ENCODE measurements around the gene FAM187B. TPM values are rescaled to one million over a fixed set of nuclear protein-coding genes. Genes with fewer than 3 reads are reported as not detected.

Gene FAM187B
- total RNA-seq, 2 donors from 2014 or later: not detected

DNA sequence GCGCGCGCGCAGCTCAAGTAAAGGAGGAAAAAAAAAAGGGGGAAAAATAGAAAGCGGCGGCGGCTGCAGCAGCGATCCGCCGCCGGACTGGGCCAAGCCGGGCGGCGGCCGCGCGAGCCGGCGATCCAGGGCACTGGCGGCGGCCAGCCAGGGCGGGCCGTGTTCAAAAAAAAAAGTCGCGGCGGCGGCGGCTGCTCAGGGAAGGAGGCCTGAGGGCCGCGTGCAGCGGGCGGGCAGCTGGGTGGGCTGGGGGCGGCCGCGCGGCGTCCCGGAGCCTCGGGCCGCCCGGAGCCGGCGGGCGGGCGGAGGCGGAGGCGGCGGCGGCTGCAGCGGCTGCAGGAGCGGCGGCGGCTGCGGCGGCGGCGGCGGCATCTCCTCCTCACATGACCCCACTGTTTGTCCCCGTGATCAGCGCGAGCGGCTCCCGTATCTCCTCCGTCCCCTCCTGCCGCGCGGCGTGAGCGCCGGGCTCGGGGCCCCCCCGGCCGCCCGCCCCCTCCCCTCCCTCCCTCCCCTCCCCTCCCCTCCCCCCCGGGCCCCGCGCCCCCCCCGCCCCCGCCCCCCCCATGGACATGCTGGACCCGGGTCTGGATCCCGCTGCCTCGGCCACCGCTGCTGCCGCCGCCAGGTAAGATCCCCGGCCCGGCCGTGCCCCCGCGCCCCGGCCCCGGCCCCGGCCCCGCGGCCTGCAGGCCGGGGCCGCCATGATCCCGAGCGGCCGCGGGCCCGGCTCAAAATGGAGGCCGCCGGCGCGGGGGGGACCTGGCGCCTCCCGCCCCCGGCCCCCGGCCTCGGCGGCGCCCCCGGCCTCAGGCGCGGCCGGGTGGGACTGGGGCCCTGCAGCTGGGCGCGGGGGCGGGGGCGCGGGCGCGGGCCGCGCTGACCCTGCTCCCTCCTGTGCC is 40.2 kb upstream of the FAM187B start, which contains the start of gene USF2:
Gene USF2 (plus strand): TSS at position 427 of the 902 bp plus-strand sequence. CDS start 140 bp downstream, at position 567.
- Mint-ChIP-seq H3K4me1 (peaks cover 12% of the 10 kb centered on the region), H3K36me3 (ENCODE audit: low read depth) (peaks cover 59% of the 10 kb centered on the region), H3K27me3 (ENCODE audit: insufficient read depth) (no peaks in the 10 kb centered on the region), H3K27ac (peak within 1 kb of the TSS; percentile 97), H3K4me3 (peak within 1 kb of the TSS; percentile 75), H3K9me3 (no peaks in the 10 kb centered on the region)
- peak; percentile 86 for DNase-seq
- H3K4me1 ChIP-seq (ENCODE audit: control insufficient read depth, insufficient read depth, low read length): no peaks in the 10 kb centered on the region
- peak within 1 kb of the TSS; percentile 67 for H3K9ac ChIP-seq (ENCODE audit: extremely low read depth, low read length, poor library complexity, severe bottlenecking)
- TF ChIP-seq, protein P1, sequence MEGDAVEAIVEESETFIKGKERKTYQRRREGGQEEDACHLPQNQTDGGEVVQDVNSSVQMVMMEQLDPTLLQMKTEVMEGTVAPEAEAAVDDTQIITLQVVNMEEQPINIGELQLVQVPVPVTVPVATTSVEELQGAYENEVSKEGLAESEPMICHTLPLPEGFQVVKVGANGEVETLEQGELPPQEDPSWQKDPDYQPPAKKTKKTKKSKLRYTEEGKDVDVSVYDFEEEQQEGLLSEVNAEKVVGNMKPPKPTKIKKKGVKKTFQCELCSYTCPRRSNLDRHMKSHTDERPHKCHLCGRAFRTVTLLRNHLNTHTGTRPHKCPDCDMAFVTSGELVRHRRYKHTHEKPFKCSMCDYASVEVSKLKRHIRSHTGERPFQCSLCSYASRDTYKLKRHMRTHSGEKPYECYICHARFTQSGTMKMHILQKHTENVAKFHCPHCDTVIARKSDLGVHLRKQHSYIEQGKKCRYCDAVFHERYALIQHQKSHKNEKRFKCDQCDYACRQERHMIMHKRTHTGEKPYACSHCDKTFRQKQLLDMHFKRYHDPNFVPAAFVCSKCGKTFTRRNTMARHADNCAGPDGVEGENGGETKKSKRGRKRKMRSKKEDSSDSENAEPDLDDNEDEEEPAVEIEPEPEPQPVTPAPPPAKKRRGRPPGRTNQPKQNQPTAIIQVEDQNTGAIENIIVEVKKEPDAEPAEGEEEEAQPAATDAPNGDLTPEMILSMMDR (conservative IDR thresholded peaks at IDR 0.05): no peak
- no peaks in the 10 kb centered on the region for H3K27me3 ChIP-seq (ENCODE audit: control insufficient read depth, insufficient read depth, low read length, poor library complexity, severe bottlenecking)
- H3K36me3 ChIP-seq (ENCODE audit: control insufficient read depth, insufficient read depth, low read length): peaks cover 61% of the 10 kb centered on the region
- WGBS, 2 experiments (ENCODE audit: insufficient coverage in 1 of 2, insufficient read length in 1 of 2): 0% methylated on average over 7 to 106 of the region's 126 CpGs
- peak within 1 kb of the TSS; percentile 86 for H3K4me3 ChIP-seq (ENCODE audit: low read length)
- H3K9me3 ChIP-seq (ENCODE audit: control insufficient read depth, low read length): no peaks in the 10 kb centered on the region
- H3K27ac ChIP-seq (ENCODE audit: low read depth, low read length): peak within 1 kb of the TSS; percentile 68

DNA sequence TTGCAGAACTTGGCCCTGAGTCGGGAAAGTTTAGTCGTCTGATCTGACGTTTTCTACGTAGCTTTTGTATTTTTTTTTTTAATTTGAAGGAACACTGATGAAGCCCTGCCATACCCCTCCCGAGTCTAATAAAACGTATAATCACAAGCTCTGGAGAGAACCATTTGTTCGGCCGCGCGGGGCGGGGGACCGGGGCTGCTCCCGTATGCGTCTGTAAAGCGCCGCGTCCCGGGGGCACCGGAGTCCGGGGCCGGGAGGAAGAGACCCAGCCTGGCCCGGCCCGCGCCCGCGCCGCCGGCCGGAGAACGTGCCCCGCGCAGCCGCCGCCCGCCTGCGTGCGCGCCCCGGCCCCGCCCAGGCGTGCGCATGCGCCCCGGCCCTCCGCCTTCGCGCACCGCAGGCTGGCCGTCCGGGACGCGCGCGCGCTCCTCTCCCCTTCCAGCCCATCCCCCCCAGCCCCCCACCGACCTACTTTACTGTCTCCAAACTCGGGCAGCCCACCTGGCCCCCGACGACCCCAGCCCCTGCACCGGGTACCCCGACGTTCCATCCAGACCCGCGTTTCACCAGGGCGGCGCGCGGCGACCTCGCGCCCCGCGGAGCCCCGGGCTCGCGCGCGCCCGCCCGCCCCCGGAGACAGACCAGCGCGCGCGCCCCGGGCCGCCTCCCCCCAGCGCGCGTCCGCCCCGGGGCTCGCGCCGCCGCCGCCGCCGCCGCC is 39.4 kb upstream of the FAM187B start:
- 0% methylated on average over 4 to 100 of the region's 100 CpGs for WGBS, 2 experiments (ENCODE audit: insufficient coverage in 1 of 2, insufficient read length in 1 of 2)

DNA sequence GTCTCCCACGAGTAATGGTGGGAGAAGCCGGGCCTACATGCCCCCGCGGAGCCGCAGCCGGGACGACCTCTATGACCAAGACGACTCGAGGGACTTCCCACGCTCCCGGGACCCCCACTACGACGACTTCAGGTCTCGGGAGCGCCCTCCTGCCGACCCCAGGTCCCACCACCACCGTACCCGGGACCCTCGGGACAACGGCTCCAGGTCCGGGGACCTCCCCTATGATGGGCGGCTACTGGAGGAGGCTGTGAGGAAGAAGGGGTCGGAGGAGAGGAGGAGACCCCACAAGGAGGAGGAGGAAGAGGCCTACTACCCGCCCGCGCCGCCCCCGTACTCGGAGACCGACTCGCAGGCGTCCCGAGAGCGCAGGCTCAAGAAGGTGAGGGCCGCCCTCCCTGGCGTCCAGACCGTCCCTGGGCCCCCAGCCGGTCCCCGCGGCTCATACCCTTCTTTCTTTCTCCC is 38.8 kb upstream of the FAM187B start:
- H3K9me3 ChIP-seq (ENCODE audit: control insufficient read depth, low read length): no peaks in the 10 kb centered on the region
- H3K27ac ChIP-seq (ENCODE audit: low read depth, low read length): peak overlapping the region; percentile 68
- Mint-ChIP-seq H3K4me3 (peak overlapping the region; percentile 75), H3K9me3 (no peaks in the 10 kb centered on the region), H3K27me3 (ENCODE audit: insufficient read depth) (no peaks in the 10 kb centered on the region), H3K27ac (peak overlapping the region; percentile 97), H3K4me1 (peaks cover 12% of the 10 kb centered on the region), H3K36me3 (ENCODE audit: low read depth) (peaks cover 55% of the 10 kb centered on the region)
- H3K27me3 ChIP-seq (ENCODE audit: control insufficient read depth, insufficient read depth, low read length, poor library complexity, severe bottlenecking): no peaks in the 10 kb centered on the region
- H3K4me3 ChIP-seq (ENCODE audit: low read length): peak overlapping the region; percentile 86
- H3K4me1 ChIP-seq (ENCODE audit: control insufficient read depth, insufficient read depth, low read length): no peaks in the 10 kb centered on the region
- TF ChIP-seq, protein P1 (conservative IDR thresholded peaks at IDR 0.05): no peak
- H3K9ac ChIP-seq (ENCODE audit: extremely low read depth, low read length, poor library complexity, severe bottlenecking): peak overlapping the region; percentile 67
- H3K36me3 ChIP-seq (ENCODE audit: control insufficient read depth, insufficient read depth, low read length): peaks cover 65% of the 10 kb centered on the region
- 19 to 25% methylated on average over 14 to 40 of the region's 40 CpGs for WGBS, 2 experiments (ENCODE audit: insufficient coverage in 1 of 2, insufficient read length in 1 of 2)
- DNase-seq: peak; percentile 76

More for the DNA sequence above, 39.4 kb upstream of the FAM187B start:
- H3K4me1 ChIP-seq (ENCODE audit: control insufficient read depth, insufficient read depth, low read length): no peaks in the 10 kb centered on the region
- peaks cover 60% of the 10 kb centered on the region for H3K36me3 ChIP-seq (ENCODE audit: control insufficient read depth, insufficient read depth, low read length)
- H3K9ac ChIP-seq (ENCODE audit: extremely low read depth, low read length, poor library complexity, severe bottlenecking): peak overlapping the region; percentile 67
- no peaks in the 10 kb centered on the region for H3K9me3 ChIP-seq (ENCODE audit: control insufficient read depth, low read length)
- Mint-ChIP-seq H3K9me3 (no peaks in the 10 kb centered on the region), H3K27ac (peak overlapping the region; percentile 97), H3K4me3 (peak overlapping the region; percentile 75), H3K27me3 (ENCODE audit: insufficient read depth) (no peaks in the 10 kb centered on the region), H3K4me1 (peaks cover 12% of the 10 kb centered on the region), H3K36me3 (ENCODE audit: low read depth) (peaks cover 53% of the 10 kb centered on the region)
- TF ChIP-seq, protein P1 (conservative IDR thresholded peaks at IDR 0.05): no peak
- H3K27me3 ChIP-seq (ENCODE audit: control insufficient read depth, insufficient read depth, low read length, poor library complexity, severe bottlenecking): no peaks in the 10 kb centered on the region
- peak; percentile 86 for DNase-seq
- H3K4me3 ChIP-seq (ENCODE audit: low read length): peak overlapping the region; percentile 86
- peak overlapping the region; percentile 68 for H3K27ac ChIP-seq (ENCODE audit: low read depth, low read length)
